Vagina (tissue), 2 donors: ENCODE measurements around the gene OR7D4. TPM values are rescaled to one million over a fixed set of nuclear protein-coding genes. Genes with fewer than 3 reads are reported as not detected.
"Not testable (repeated sequence)": the region's sequence is repeated elsewhere in the genome, so short reads cannot be mapped to it uniquely, and the experiment has no call there.

ENCODE experiments used
- DNase-seq, 2 donors: peaks; one replicate each; pipeline ENCODE4 v3.0.0-alpha.2; 2017; ENCODE audit errors: extremely low spot score in 2 of 2
- H3K27ac ChIP-seq: fragments of 200-600 bp; sonication (generic); one replicate; pipeline ENCODE4 v1.5.1; 2019
- H3K27me3 ChIP-seq: fragments of 200-600 bp; sonication (generic); one replicate; pipeline ENCODE4 v1.5.1; 2019
- H3K36me3 ChIP-seq, 2 donors: fragments of 200-600 bp; sonication (generic); one replicate each; pipeline ENCODE4 v1.5.1; 2017 to 2019
- H3K4me1 ChIP-seq: fragments of 200-600 bp; sonication (generic); one replicate; pipeline ENCODE4 v1.5.1; 2019
- H3K4me3 ChIP-seq, 2 donors: fragments of 200-600 bp; sonication (generic); 1 replicate in 1 of 2; 2 replicates in 1 of 2; pipeline ENCODE4 v1.5.1; 2016 to 2019
- H3K9me3 ChIP-seq: fragments of 200-600 bp; sonication (generic); one replicate; pipeline ENCODE4 v1.5.1; 2019
- CTCF ChIP-seq, 3 experiments: fragments of 450-650 bp in 2 of 3; fragments of 200-600 bp in 1 of 3; sonication (generic) in 1 of 3; IDR thresholded peaks; one replicate each; pipeline ENCODE4 v1.5.1; 2017 to 2019; ENCODE audit warnings: antibody characterized with exemption in 3 of 3, mild to moderate bottlenecking in 2 of 3, moderate library complexity in 2 of 3
- POLR2A ChIP-seq, 2 donors: fragments of 450-650 bp; IDR thresholded peaks; one replicate each; pipeline ENCODE4 v1.6.1; 2017; ENCODE audit warnings: antibody characterized with exemption in 2 of 2, mild to moderate bottlenecking in 2 of 2, moderate library complexity in 2 of 2
- POLR2AphosphoS5 ChIP-seq, 2 donors: sonication (generic); formaldehyde crosslinking; IDR thresholded peaks; one replicate each; pipeline ENCODE4 v1.9.0; 2017; ENCODE audit warnings: antibody characterized with exemption in 2 of 2, mild to moderate bottlenecking in 2 of 2, low read depth in 1 of 2; ENCODE audit not compliant: insufficient read depth in 1 of 2
- intact Hi-C: fragments of 100-400 bp; cut with DNase I; formaldehyde crosslinking; loops from one replicate; pipeline ENCODE4 v1.15.1; 2023
- total RNA-seq: library from RNA; depleted of rRNA; stranded (reverse); fragments of >200 nt; gene quantifications from one replicate; pipeline ENCODE4 v1.2.3, GENCODE V29; 2016

OR7D4 gene
- not detected for total RNA-seq

DNA sequence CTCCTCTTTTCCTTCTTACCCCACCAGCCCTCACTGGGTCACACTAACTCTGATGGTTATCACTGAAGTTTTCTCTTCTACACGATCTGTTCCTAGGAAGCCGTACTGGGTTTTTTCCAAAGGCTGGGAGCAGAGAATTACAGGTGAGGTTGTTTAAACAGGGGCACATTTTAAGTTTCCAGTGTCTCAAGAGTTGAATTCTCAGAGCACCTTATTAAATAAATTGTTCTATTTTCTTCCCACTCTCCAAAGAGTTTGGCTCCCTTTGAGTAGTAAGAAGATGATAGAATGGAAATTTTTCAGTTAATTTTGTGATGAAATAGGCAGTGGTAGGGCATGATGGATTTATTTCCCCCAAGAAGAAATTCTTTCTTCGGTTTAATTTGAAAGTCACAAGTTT lies at the start of gene OR7D4:
OR7D4 (minus strand) TSS at position 101 of the 400 bp plus-strand sequence. CDS start 4,752 bp downstream, outside the sequence.
- Histone ChIP-seq H3K36me3 (no peaks in the 10 kb centered on the region), H3K4me1 (no peaks in the 10 kb centered on the region), H3K27ac (no peak within 1 kb of the TSS), H3K9me3 (no peaks in the 10 kb centered on the region), H3K4me3 (no peak within 1 kb of the TSS), H3K27me3 (no peaks in the 10 kb centered on the region)
- no peak for DNase-seq
- TF ChIP-seq POLR2A (IDR thresholded peaks at IDR 0.05) (no peak), POLR2AphosphoS5 (IDR thresholded peaks at IDR 0.05; ENCODE audit: insufficient read depth in 1 of 2, low read depth in 1 of 2) (no peak), CTCF (IDR thresholded peaks at IDR 0.05) (no peak)
- intact Hi-C loops: no loop called here

DNA sequence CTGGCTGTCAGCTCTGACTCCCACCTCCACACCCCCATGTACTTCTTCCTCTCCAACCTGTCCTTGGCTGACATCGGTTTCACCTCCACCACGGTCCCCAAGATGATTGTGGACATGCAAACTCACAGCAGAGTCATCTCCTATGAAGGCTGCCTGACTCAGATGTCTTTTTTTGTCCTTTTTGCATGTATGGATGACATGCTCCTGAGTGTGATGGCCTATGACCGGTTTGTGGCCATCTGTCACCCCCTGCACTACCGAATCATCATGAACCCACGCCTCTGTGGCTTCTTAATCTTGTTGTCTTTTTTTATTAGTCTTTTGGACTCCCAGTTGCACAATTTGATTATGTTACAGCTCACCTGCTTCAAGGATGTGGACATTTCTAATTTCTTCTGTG lies 31.8 kb upstream of the OR7D4 start:
- intact Hi-C loops: no loop called here

GRCh38 chr19:9250630-9251029 lies 31.2 kb upstream of the OR7D4 start, which contains the start of gene OR7E24:
Gene OR7E24 (plus strand): TSS chr19:9250930. CDS start chr19:9251044, 114 bp downstream.
- H3K36me3 ChIP-seq: no peaks in the 10 kb centered on the region
- H3K4me1 ChIP-seq: no peaks in the 10 kb centered on the region
- no peak for TF ChIP-seq POLR2A (IDR thresholded peaks at IDR 0.05)
- no peak for TF ChIP-seq POLR2AphosphoS5 (IDR thresholded peaks at IDR 0.05; ENCODE audit: insufficient read depth in 1 of 2, low read depth in 1 of 2)
- TF ChIP-seq CTCF (IDR thresholded peaks at IDR 0.05): no peak
- no peaks in the 10 kb centered on the region for H3K27me3 ChIP-seq
- intact Hi-C loops: no loop called here
- no peak for DNase-seq
- no peaks in the 10 kb centered on the region for H3K9me3 ChIP-seq
- H3K27ac ChIP-seq: no peak within 1 kb of the TSS
- no peak within 1 kb of the TSS for H3K4me3 ChIP-seq

More for the DNA sequence above, 31.8 kb upstream of the OR7D4 start:
- Histone ChIP-seq H3K4me3 (no peak overlapping the region), H3K27ac (no peak overlapping the region), H3K36me3 (no peaks in the 10 kb centered on the region), H3K27me3 (no peaks in the 10 kb centered on the region), H3K9me3 (no peaks in the 10 kb centered on the region), H3K4me1 (no peaks in the 10 kb centered on the region)
- TF ChIP-seq POLR2A (IDR thresholded peaks at IDR 0.05) (no peak), CTCF (IDR thresholded peaks at IDR 0.05) (no peak), POLR2AphosphoS5 (IDR thresholded peaks at IDR 0.05; ENCODE audit: insufficient read depth in 1 of 2, low read depth in 1 of 2) (no peak)
- no peak for DNase-seq

GRCh38 chr19:9205501-9206113 lies 13.8 kb downstream of the OR7D4 start:
- Histone ChIP-seq H3K9me3 (no peaks in the 10 kb centered on the region), H3K27ac (no peak overlapping the region), H3K4me1 (no peaks in the 10 kb centered on the region), H3K27me3 (no peaks in the 10 kb centered on the region), H3K36me3 (no peaks in the 10 kb centered on the region), H3K4me3 (peak overlapping the region; percentile 14 to 27)
- TF ChIP-seq CTCF (IDR thresholded peaks at IDR 0.05) (peak; percentile 68 to 90 (median 81)), POLR2AphosphoS5 (IDR thresholded peaks at IDR 0.05; ENCODE audit: insufficient read depth in 1 of 2, low read depth in 1 of 2) (no peak), POLR2A (IDR thresholded peaks at IDR 0.05) (no peak)
- intact Hi-C loops: loop anchor here (10.0 kb wide), 1 partner anchor 599 kb away; no protein-coding TSS in a partner anchor
- no peak for DNase-seq

DNA sequence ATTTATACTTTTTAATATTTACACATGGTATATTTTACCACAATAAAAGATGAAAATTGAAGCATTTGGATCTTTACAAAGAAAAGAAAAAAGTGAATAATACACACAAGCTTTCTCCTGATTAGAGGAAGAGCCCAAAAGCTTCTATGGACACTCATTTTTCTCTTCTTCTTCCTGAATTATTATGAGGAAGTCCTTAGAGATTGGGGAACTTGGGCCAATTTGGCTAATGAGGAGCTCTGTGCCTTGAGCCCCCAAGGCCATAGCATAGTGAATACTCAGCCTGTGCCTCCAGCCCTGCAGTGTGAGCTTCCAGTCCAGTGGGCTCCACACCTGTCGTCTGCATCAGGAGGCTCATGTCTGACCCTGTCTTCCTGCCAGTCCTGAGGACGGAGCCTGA lies 21.3 kb downstream of the OR7D4 start:
- DNase-seq, H3K4me1 ChIP-seq, H3K4me3 ChIP-seq, H3K27ac ChIP-seq, intact Hi-C loops, H3K9me3 ChIP-seq, H3K27me3 ChIP-seq, H3K36me3 ChIP-seq: not testable (repeated sequence)
